ENCODE measurements around the gene KMT2A.

The KMT2A gene

GRCh38 chr11:118485273-118485672, 49.0 kb downstream of the KMT2A start:
- TF ChIP-seq CTCF (IDR thresholded peaks at IDR 0.05; ENCODE audit: control insufficient read depth, insufficient read depth, low read depth, low read length, missing control alignments), result no peak
- H3K4me3 ChIP-seq (ENCODE audit: control insufficient read depth, low read depth, low read length), result no peak overlapping the region
- no peak for DNase-seq (ENCODE audit: low read depth)

- no peak overlapping the region for H3K4me3 ChIP-seq (ENCODE audit: control insufficient read depth, low read depth, low read length)
- DNase-seq (ENCODE audit: low read depth), result peak; percentile 52
- peak; percentile 82 for TF ChIP-seq CTCF (IDR thresholded peaks at IDR 0.05; ENCODE audit: control insufficient read depth, insufficient read depth, low read depth, low read length, missing control alignments)
Observed at GRCh38 chr11:118488480-118489109, 52.3 kb downstream of the KMT2A start.

GRCh38 chr11:118491041-118491440, 54.7 kb downstream of the KMT2A start:
- DNase-seq (ENCODE audit: low read depth), result no peak
- TF ChIP-seq CTCF (IDR thresholded peaks at IDR 0.05; ENCODE audit: control insufficient read depth, insufficient read depth, low read depth, low read length, missing control alignments), result no peak

GRCh38 chr11:118497831-118498230, 61.5 kb downstream of the KMT2A start:
- peak; percentile 45 for DNase-seq (ENCODE audit: low read depth)
- TF ChIP-seq CTCF (IDR thresholded peaks at IDR 0.05; ENCODE audit: control insufficient read depth, insufficient read depth, low read depth, low read length, missing control alignments), result no peak
- no peak overlapping the region for H3K4me3 ChIP-seq (ENCODE audit: control insufficient read depth, low read depth, low read length)

More at GRCh38 chr11:118491041-118491440, 54.7 kb downstream of the KMT2A start:
- H3K4me3 ChIP-seq (ENCODE audit: control insufficient read depth, low read depth, low read length), result no peak overlapping the region

GRCh38 chr11:118503216-118503615, 66.9 kb downstream of the KMT2A start:
- H3K4me3 ChIP-seq (ENCODE audit: control insufficient read depth, low read depth, low read length), result no peak overlapping the region
- TF ChIP-seq CTCF (IDR thresholded peaks at IDR 0.05; ENCODE audit: control insufficient read depth, insufficient read depth, low read depth, low read length, missing control alignments), result no peak
- DNase-seq (ENCODE audit: low read depth), result no peak

- no peak overlapping the region for H3K4me3 ChIP-seq (ENCODE audit: control insufficient read depth, low read depth, low read length)
- no peak for TF ChIP-seq CTCF (IDR thresholded peaks at IDR 0.05; ENCODE audit: control insufficient read depth, insufficient read depth, low read depth, low read length, missing control alignments)
Observed at GRCh38 chr11:118511601-118512000, 75.3 kb downstream of the KMT2A start.

More at GRCh38 chr11:118511601-118512000, 75.3 kb downstream of the KMT2A start:
- no peak for DNase-seq (ENCODE audit: low read depth)

Measured in AG09309 (cell line).